HG02884 (cell line): ENCODE data around the gene DHX8.

Experiments used
- ATAC-seq: cut with Tn5 transposase; IDR thresholded peaks from one replicate; pipeline ENCODE4 v1.9.1; 2021; ENCODE audit warnings: mild to moderate bottlenecking, moderate library complexity; ENCODE audit not compliant: unreplicated experiment

Gene DHX8

GRCh38 chr17:43521389-43521788 is 37.6 kb downstream of the DHX8 start:
- no peak for ATAC-seq

GRCh38 chr17:43524945-43525575 is 41.3 kb downstream of the DHX8 start:
- no peak for ATAC-seq

DNA sequence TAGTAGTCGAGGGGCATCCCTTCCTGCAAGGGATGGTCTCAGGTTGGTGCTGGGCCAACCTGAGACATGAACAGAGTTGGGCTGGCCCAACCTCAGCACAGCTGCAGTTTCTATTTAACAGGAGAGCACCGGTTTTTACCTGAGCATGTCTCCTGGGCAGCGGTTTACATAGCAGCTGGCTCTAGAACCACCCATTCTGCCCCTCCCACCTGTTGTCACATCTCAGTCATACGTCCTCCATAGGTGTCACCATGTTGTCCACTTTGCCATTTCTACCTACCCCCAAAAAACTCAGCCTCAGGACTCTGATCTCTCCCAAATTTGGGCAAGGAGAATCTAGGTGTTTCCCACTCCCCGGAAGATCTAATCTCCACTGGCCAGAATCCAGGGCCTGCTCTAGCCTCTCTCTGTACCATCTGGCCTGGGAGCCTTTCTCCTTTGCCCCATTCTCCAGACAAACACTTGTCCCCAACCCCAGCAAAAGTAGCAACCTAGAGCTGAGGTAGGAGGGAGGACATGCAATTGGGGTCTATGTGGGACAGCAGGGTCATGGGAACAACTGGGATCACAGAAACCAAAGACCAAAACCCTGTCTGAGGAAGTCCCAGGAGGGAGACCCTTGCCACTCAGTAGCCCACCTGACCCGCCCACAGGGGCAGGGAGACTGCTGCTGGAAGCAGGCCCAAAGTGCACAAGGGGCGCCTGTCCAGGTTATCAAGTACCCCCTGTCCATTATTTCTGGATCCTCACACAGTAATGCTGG is 43.3 kb downstream of the DHX8 start:
- no peak for ATAC-seq

GRCh38 chr17:43528319-43528987 is 44.7 kb downstream of the DHX8 start:
- ATAC-seq = no peak

GRCh38 chr17:43528988-43529814 is 45.4 kb downstream of the DHX8 start:
- no peak for ATAC-seq

DNA sequence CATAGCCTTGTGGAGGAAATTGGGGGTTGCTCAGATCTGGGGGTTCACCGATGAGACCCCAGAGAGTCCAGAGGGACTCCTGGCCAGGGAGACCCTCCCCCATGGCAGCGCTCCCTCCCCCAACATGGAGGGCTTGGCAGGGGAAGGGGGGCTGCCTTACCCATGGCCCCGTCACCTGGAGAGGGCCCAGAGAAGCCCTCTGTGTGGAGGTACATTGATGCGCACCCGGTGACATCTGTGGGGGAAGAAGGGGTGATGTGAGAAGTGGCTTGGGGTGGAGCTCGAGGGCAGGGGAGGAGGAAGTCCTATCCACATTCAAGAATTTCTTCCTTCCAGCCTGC is 46.1 kb downstream of the DHX8 start:
- no peak for ATAC-seq

DNA sequence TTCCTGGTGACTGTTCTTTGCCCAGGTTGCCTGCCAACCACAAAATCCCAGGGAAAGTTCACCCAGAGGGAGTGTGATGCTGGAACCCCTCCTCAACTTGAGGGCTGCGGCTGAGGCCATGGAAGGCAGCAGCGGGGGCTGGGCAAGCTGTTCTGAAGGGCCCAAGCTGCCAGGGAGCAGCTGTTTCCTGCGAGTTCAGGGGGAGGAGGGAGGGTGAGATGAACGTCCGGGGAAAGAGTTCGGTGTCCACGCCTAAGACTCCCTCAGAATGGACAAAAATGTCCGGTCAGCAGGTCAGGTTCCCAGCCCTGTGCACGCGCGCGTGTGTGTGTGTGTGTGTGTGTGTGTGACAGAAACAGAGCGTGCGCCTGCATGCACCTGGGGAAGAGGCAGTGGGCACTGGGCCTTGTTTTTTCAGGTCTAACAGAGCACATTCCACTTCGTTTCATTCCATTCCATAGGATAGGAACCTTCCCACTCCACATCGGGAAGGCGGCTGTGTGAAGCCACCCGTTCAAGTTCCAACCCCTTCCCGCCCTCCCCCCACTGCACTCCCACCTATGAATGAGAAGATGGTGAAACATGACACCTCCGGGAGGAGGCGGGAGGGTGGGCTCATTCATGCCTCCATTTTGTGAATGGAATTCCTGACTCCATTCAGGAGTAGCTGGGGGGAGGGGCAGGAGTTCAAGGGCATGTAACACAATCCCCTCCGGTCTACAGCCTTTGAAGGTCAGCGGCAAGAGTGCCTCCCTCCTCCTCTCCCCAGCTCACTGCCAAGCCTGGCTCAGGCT is 46.7 kb downstream of the DHX8 start:
- ATAC-seq = no peak

GRCh38 chr17:43531082-43531378 is 47.3 kb downstream of the DHX8 start:
- ATAC-seq = no peak

GRCh38 chr17:43531955-43532354 is 48.2 kb downstream of the DHX8 start:
- ATAC-seq = no peak

- ATAC-seq = no peak
These were observed 48.8 kb downstream of the DHX8 start for GRCh38 chr17:43532581-43532980.

- ATAC-seq = no peak
These were observed 49.9 kb downstream of the DHX8 start for GRCh38 chr17:43533699-43534098.

GRCh38 chr17:43534909-43535308 is 51.1 kb downstream of the DHX8 start:
- no peak for ATAC-seq

DNA sequence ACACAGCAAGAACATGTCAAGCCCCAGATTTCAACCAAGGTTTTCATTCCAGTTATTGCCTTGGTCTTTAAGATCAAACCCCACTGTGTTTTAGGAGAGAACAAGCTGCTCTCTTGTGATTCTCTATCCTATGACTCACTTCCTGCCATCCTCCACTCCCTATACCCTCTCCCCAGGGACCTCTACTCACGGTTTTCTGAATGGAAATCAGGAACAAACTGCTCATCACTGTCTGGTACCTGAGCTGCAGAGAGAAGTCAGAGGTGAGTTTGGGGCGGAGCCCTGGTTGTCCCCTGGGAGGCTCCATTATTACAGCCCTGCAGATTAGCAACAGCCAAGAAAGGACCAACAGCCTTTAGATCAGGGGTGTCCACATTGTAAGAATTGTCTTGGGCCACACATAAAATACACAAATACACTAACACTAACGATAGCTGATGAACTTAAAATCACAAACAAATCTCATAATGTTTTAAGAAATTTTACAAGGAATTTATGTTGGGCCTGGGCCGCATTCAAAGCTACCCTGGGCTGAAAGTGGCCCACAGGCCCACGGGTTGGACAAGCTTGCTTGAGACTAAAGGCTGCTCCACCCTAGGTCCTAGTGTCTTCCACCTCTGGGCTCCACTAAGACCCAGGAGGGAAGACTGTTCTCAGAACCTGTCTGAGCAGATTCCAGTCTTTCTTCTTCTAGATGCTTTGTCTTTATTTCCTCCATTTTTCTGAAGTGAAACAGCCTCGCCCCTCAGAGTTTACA is 52.6 kb downstream of the DHX8 start:
- ATAC-seq = no peak

- ATAC-seq = no peak
These were observed 57.3 kb downstream of the DHX8 start for GRCh38 chr17:43540821-43541674.

- no peak for ATAC-seq
These were observed 59.1 kb downstream of the DHX8 start for GRCh38 chr17:43542859-43543258.

- ATAC-seq = no peak
These were observed 59.5 kb downstream of the DHX8 start for GRCh38 chr17:43543300-43543699.

DNA sequence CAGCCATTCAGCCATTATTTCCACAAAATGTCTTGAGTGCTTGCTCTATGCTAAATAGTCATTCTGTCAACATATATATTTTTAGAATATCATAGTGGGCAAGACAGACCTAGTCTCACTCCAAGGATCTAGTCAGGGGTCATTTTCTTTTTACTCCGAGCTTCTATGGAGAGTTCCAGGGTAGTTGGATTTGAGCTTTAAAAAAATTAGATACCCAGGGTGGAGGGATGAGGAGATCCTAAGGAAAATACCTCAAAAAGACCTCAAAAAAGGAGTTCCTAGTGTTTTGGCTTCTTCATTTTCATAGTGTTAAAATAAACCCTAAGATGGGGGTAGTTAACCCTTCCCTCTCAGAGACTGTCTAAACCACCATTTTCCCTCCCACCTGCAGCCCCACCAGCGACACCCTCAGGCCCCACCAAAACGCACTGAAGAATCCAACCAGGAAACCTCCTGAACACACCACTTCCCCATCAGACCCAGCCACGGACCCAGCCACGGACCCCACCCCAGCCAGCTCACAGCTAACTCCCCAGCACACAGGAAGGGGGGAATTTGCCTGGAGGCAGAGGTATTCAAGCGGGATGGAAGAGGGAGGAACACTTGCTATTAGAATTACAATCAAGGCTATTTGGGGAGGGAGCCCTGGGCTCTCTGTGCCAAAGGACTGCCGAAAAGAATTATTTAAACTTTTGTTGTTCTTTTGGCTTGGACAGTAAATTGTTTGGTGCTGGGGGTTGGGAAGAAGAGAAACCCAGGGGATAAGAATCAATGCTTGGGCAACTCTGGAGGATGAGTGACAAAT is 60.2 kb downstream of the DHX8 start:
- ATAC-seq = no peak

DNA sequence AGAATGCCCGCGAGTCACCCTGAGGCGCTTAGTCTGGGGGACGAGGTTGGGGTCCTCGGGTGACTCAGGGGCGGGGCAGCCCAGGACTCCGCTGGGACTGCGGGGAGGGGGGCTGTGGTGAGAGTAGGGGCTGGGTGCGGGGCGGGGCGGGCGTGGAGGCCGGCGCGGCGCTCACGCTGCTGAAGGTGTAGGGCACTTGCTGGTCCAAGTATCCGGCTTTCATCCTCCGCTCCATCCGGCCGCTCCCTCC is 61.5 kb downstream of the DHX8 start:
- ATAC-seq = no peak
